Activated CD8-positive, alpha-beta memory T cell treated with anti-CD3 and anti-CD28 coated beads, Interleukin-2, amount 50 U/mL, for 24 hours (primary cell): Measurements from ENCODE around the gene LRRTM1.

ENCODE experiments used
- DNase-seq: peaks from one replicate; pipeline ENCODE4 v3.0.0-alpha.2; 2020; ENCODE audit errors: extremely low read depth

Gene LRRTM1

GRCh38 chr2:80302314-80303005 is 2.1 kb downstream of the LRRTM1 start:
- no peak for DNase-seq

GRCh38 chr2:80302001-80302313 is 2.6 kb downstream of the LRRTM1 start:
- DNase-seq, result no peak

GRCh38 chr2:80300954-80301353 is 3.6 kb downstream of the LRRTM1 start:
- DNase-seq, result no peak

GRCh38 chr2:80300346-80300745 is 4.2 kb downstream of the LRRTM1 start:
- DNase-seq, result no peak

GRCh38 chr2:80299661-80300060 is 4.9 kb downstream of the LRRTM1 start:
- DNase-seq, result no peak

GRCh38 chr2:80298954-80299353 is 5.6 kb downstream of the LRRTM1 start:
- DNase-seq, result no peak

GRCh38 chr2:80293039-80293438 is 11.5 kb downstream of the LRRTM1 start:
- DNase-seq, result no peak

- DNase-seq, result no peak
Observed at GRCh38 chr2:80292474-80292873, 12.1 kb downstream of the LRRTM1 start.

GRCh38 chr2:80291656-80292055 is 12.9 kb downstream of the LRRTM1 start:
- DNase-seq, result no peak

GRCh38 chr2:80288576-80288975 is 16.0 kb downstream of the LRRTM1 start:
- no peak for DNase-seq

- no peak for DNase-seq
Observed at GRCh38 chr2:80281049-80281448, 23.5 kb downstream of the LRRTM1 start.

- DNase-seq, result no peak
Observed at GRCh38 chr2:80280598-80280997, 24.0 kb downstream of the LRRTM1 start.

GRCh38 chr2:80269806-80270205 is 34.7 kb downstream of the LRRTM1 start:
- no peak for DNase-seq

GRCh38 chr2:80266231-80266630 is 38.3 kb downstream of the LRRTM1 start:
- no peak for DNase-seq

GRCh38 chr2:80259292-80259691 is 45.3 kb downstream of the LRRTM1 start:
- no peak for DNase-seq

GRCh38 chr2:80258793-80259192 is 45.8 kb downstream of the LRRTM1 start:
- no peak for DNase-seq

- DNase-seq, result no peak
Observed at GRCh38 chr2:80258341-80258740, 46.2 kb downstream of the LRRTM1 start.

- DNase-seq, result no peak
Observed at GRCh38 chr2:80257450-80257849, 47.1 kb downstream of the LRRTM1 start.

- DNase-seq, result no peak
Observed at GRCh38 chr2:80256782-80257167, 47.8 kb downstream of the LRRTM1 start.

GRCh38 chr2:80255918-80256781 is 48.4 kb downstream of the LRRTM1 start:
- no peak for DNase-seq

- no peak for DNase-seq
Observed at GRCh38 chr2:80252294-80252986, 52.1 kb downstream of the LRRTM1 start.
